HG02588 (cell line): ENCODE measurements around the gene DDR2.
"Not testable (repeated sequence)": the region's sequence is repeated elsewhere in the genome, so short reads cannot be mapped to it uniquely, and the experiment has no call there.

Experiments used
- ATAC-seq: cut with Tn5 transposase; IDR thresholded peaks from one replicate; pipeline ENCODE4 v1.9.1; 2021; ENCODE audit warnings: mild to moderate bottlenecking, moderate library complexity; ENCODE audit not compliant: unreplicated experiment

The DDR2 gene

DNA sequence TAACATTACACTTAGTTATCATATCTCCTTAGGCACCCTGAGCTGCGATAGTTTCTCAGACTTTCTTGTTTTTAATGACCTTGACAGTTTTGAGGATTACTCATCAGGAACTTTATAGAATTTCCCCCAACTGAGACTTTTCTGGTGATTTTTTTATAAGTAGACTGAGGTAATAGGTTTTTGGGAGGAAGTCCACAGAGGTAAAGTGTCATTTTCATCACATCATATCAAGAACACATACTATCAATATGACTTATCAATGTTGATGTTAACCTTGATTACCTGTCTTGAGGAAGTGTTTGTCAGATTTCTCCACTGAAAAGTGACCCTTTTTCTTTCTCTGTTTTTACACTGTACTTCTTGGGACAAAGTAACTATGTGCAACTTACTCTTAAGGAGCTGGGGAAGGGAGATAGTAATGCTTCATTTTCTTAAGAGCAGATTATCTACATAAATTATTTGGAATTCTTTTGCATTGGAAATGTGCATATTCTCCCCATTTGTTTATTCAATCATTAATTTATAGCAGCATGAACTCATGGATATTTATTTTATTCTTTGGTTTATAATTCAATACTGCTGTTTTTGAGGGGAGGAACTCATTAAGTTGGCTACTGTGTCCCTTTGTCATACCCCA is 85.4 kb downstream of the DDR2 start:
- ATAC-seq, result no peak

DNA sequence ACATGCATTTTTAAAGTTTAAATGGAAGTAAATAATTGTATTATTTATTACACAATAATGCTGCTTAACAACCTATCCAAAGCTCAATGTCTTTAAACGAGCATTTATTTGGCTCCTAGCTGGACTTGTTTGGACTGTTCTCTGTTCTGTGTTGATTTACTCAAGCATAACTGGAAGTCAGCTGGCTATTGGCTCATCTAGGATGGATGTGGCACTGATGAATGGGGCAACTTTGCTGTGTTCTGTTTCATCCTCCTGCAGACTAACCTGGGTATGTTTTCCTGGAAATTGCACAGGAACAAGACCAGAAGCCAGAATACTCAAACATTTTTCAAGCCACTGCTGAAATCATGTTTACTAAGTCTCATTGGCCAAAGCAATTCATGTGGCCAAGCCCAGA is 87.4 kb downstream of the DDR2 start:
- ATAC-seq, result no peak

DNA sequence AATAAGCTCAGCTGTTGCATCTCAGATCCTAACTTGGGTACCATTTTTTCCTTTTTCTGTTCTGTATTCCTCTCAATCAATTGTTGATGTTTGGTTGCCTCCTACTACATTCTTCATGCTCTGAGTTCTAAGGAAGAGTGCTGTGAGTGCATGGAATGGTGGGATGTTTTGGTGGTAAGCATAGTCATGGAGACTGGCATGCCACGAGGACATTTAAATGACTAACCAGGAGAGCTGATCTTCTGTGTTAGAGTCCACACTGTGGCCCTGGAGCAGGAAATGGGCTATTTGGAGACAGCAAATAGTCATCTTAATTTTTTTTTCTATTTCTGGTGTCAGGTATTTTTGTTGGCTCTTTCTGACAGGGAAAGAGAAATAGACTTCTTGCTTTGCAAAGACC is 88.7 kb downstream of the DDR2 start:
- no peak for ATAC-seq

- ATAC-seq, result no peak
Observed at GRCh38 chr1:162721471-162721870, 89.2 kb downstream of the DDR2 start.

DNA sequence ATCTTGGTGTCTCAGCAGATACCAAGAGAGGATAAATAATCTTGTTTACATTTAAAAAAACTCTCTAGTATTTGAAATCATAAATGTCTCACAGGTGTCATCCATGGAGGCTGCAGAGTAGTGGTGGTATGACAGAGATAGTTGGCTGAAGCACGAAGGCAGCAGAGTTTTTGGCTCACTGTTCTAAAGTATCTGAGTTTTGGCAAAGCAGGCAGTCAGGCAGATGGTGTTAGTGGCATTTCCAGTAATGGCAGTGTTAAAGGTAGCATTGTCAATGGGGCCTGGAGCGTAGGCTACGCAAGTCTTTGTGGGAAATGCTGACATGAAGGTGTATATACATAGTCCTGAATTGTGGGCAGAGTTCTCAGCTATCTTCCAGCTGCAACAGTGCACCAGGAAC is 89.8 kb downstream of the DDR2 start:
- ATAC-seq, result no peak

- no peak for ATAC-seq
Observed at GRCh38 chr1:162724583-162725120, 92.4 kb downstream of the DDR2 start.

GRCh38 chr1:162725301-162725837 is 93.1 kb downstream of the DDR2 start:
- ATAC-seq, result no peak

- no peak for ATAC-seq
Observed at GRCh38 chr1:162726555-162726954, 94.3 kb downstream of the DDR2 start.

DNA sequence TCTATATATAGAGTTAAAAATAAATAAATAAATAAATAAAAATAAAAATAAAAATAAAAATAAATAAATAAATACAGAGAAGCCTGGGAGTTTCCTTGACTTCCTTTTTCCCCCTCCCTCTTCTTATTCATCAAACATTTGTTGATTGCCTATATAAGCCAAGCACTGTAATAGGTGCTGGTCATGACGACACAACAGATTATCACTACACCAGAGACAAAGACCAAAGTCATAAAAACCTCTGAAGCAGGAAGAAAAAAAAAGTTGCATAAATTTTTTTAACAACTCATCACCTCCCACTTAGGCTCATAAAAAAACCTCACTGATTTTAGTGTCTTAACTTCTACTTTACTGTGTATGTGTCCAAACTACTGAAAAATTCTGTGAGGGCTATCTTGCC is 95.2 kb downstream of the DDR2 start:
- ATAC-seq, result not testable (repeated sequence)

DNA sequence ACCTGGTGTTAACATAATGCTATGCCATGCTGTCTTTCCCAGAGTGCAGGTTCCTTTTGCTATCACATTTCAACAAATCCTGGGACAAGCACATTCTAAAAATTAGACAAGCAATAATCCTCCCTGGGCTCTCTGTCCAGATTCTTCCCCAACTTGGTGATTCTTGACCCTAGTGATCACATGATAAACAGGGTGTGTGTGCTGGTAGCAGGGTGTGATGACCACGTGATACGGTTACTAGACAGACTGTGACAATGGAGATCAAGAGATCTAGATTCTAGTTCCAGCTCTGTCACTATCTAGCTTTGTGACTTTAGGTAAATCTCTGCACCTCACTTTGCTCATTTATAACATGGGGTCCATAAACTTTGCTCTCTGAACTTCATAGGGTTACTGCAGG is 96.3 kb downstream of the DDR2 start:
- ATAC-seq, result no peak

- ATAC-seq, result not testable (repeated sequence)
Observed at GRCh38 chr1:162729195-162729774, 97.0 kb downstream of the DDR2 start.

DNA sequence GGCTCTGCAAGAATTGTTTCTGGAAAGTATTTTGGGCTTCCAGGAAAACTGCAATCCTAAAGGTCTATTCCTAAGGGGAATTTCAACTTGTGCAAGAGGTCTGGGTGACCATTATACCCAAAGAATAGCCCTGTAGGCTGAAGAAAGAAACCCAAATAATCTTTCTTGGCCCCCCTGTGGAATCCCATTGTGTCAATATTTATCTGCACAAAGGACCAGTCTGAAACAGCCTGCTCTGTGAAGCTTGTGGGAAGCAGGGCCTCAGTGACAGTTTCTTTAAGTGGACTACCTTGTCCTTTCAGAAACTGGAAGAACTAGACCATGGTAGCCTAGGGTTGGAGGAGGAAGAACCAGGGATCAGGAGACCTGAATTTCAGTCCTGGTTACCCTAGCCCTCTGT is 99.8 kb downstream of the DDR2 start:
- no peak for ATAC-seq

DNA sequence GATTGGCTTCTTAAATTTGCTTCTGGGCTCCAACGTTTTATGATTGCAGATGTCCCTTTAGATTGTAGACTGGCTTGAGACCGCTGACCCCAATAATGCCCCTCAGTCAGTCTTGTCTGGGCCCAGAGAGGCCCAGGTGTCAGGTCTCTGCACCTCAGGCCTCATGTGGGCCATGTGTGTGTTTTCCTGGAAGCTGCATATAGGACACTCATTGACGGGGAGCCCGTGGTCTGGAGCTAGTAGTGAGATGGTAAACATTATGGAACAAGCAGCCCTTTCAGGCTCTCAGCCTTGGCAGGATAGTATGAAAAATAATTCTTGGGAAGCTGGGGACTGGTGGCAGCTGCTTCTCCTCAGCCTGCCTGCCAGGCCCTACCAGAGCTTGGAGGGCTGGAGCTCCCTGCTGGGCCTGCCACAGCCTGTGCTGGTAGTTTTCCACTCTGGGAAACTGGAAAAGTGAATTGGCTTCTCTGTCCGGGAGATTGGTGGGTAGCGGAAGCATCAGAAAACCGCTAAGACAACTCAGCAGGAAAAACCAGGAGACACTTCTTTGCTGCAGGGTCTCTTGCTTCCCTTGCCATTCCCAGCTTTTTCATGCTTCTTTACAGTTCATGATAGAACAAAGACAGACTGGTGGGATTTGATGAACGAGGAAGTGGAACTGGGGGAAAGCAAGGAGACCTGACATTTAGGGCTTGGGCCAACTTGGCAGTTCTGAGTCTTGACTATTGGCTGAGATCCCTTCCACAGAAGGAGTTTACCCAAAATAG is 100.5 kb downstream of the DDR2 start:
- ATAC-seq, result no peak

DNA sequence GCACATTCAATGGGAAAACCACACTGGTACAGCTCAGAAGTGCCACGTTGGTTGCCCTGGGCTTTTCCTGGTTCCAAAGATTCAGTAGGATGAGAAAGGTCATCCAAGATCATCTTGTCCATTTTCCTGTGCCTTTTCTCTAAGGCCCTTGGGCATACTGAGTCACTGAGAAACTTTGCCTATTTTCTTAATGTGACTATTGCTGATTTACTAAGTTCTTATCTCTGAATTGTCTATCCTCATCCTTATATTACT is 101.0 kb downstream of the DDR2 start:
- no peak for ATAC-seq

DNA sequence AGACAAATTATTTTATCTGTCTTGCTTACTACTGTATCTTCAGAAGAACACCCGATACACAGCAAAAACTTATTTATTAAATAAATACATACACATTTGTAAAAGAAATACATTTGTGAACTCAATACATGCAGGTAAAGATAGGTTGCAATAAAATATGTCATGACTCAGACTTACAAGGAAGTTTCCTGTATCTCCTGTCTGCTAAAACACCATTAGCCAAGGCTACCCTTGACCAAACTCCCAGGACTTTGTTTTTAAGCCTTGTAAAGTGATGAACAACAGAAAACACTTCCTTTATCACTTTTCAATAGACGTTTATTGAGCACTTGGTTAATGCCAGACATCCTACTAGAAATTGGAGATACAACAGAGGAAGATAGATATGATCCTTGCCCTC is 101.8 kb downstream of the DDR2 start:
- no peak for ATAC-seq

DNA sequence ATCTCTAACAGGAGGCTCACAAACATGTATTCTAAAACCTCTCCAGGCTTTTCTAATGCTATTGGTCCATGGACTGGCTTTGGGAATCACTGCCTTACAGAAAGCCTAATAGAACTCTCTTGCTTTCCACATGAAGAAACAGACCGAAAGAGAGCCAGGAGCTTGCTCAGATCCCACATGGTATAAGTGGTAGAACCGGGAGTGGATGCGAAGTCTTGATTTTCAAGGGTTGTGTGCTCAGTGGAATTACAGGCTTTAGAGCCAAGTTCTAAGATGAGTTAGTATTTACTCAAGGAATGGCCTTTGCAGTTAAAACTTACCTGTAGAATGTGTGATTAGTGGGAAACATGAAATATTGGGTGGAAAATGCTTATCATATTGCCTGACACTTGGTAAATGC is 103.9 kb downstream of the DDR2 start:
- ATAC-seq, result no peak

- ATAC-seq, result peak; percentile 81
Observed at GRCh38 chr1:162736633-162737067, 104.4 kb downstream of the DDR2 start.

GRCh38 chr1:162740755-162741154 is 108.5 kb downstream of the DDR2 start:
- no peak for ATAC-seq

- no peak for ATAC-seq
Observed at GRCh38 chr1:162741574-162741973, 109.3 kb downstream of the DDR2 start.

DNA sequence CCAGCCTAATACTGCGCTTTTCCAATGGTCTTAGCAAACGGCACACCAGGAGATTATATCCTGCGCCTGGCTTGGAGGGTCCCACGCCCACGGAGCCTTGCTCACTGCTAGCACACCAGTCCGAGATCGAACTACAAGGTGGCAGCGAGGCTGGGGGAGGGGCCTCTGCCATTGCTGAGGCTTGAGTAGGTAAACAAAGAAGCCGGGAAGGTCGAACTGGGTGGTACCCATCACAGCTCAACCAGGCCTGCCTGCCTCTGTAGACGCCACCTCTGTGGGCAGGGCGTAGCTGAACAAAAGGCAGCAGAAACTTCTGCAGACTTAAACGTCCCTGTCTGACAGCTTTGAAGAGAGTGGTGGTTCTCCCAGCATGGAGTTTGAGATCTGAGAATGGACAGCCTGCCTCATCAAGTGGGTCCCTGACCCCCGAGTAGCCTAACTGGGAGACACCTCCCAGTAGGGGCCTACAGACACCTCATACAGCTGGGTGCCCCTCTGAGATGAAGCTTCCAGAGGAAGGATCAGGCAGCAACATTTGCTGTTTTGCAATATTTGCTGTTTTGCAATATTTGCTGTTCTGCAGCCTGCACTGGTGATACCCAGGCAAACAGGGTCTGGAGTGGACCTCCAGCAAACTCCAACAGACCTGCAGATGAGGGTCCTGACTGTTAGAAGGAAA is 114.1 kb downstream of the DDR2 start:
- ATAC-seq, result not testable (repeated sequence)

DNA sequence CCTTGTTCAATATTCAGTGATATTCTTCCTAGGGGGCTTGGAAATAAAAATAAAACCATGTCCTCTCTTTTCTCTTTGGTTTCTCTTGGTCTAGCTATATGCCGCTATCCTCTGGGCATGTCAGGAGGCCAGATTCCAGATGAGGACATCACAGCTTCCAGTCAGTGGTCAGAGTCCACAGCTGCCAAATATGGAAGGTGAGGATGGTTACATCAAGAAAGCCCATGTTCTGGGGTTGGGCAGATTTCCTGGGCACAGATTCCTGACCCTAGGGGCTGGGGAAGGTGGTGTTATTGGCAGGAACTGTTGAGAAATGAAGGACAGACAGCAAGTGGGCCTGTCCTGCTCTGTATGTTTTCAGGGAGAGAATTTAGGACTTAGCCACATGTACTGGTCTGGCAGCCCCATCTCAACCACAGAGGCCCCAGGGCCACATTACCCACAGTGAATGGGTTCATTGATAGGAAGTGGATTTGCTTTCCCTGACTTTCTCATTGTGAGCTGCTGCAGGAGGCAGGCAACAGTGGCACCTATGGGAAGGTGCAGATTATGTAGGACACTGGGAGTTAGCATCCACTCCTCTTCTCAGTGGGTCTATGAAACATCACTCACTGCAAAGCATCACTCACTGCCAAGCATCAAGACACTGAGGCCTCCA is 120.9 kb downstream of the DDR2 start:
- ATAC-seq, result no peak
